ENCODE results near the gene CLIP1.

CLIP1 gene

GRCh38 chr12:122406701-122407164, 15.7 kb downstream of the CLIP1 start:
- no peaks in the 10 kb centered on the region for H4K20me1 ChIP-seq (ENCODE audit: control insufficient read depth, insufficient read depth, low read depth, low read length)
- no peak overlapping the region for H3K4me2 ChIP-seq (ENCODE audit: low read length)
- H3K9me2 ChIP-seq (replicated peaks; ENCODE audit: control insufficient read depth, low read length) = no peaks in the 10 kb centered on the region
- H3K27ac ChIP-seq (ENCODE audit: low read depth, low read length) = no peak overlapping the region
- H3K36me3 ChIP-seq (ENCODE audit: control insufficient read depth, low read length) = 0 out of 2 replicates have a peak, but pooled peaks cover 2% of the 10 kb centered on the region
- H3K9me3 ChIP-seq (ENCODE audit: control insufficient read depth, insufficient read depth, low read length) = no peaks in the 10 kb centered on the region
- H3K4me1 ChIP-seq (ENCODE audit: control insufficient read depth, low read length) = peaks cover 15% of the 10 kb centered on the region
- no peak for TF ChIP-seq CTCF (IDR thresholded peaks at IDR 0.05; ENCODE audit: low read depth, low read length, poor library complexity, severe bottlenecking)
- TF ChIP-seq EZH2phosphoT487 (IDR thresholded peaks at IDR 0.05; ENCODE audit: borderline replicate concordance, low read length) = no peak
- no peak overlapping the region for H3K4me3 ChIP-seq (ENCODE audit: low read length)
- H3K79me2 ChIP-seq (ENCODE audit: control insufficient read depth, low read length) = peaks cover 17% of the 10 kb centered on the region
- H3F3A ChIP-seq (ENCODE audit: control insufficient read depth, insufficient read depth) = peaks cover 12% of the 10 kb centered on the region; the same call in 1 of the 2 replicates
- H3K27me3 ChIP-seq (ENCODE audit: control insufficient read depth, low read length) = no peaks in the 10 kb centered on the region

GRCh38 chr12:122403831-122404230, 18.6 kb downstream of the CLIP1 start:
- no peak overlapping the region for H3K4me3 ChIP-seq (ENCODE audit: low read length)
- H3K4me2 ChIP-seq (ENCODE audit: low read length) = no peak overlapping the region
- H3K9me3 ChIP-seq (ENCODE audit: control insufficient read depth, insufficient read depth, low read length) = no peaks in the 10 kb centered on the region
- peaks cover 5% of the 10 kb centered on the region; the same call in 1 of the 2 replicates for H3K79me2 ChIP-seq (ENCODE audit: control insufficient read depth, low read length)
- H4K20me1 ChIP-seq (ENCODE audit: control insufficient read depth, insufficient read depth, low read depth, low read length) = no peaks in the 10 kb centered on the region
- peaks cover 30% of the 10 kb centered on the region for H3K4me1 ChIP-seq (ENCODE audit: control insufficient read depth, low read length)
- H3K36me3 ChIP-seq (ENCODE audit: control insufficient read depth, low read length) = no peaks in the 10 kb centered on the region
- H3F3A ChIP-seq (ENCODE audit: control insufficient read depth, insufficient read depth) = peaks cover 13% of the 10 kb centered on the region; the same call in 1 of the 2 replicates
- no peaks in the 10 kb centered on the region for H3K9me2 ChIP-seq (replicated peaks; ENCODE audit: control insufficient read depth, low read length)
- TF ChIP-seq EZH2phosphoT487 (IDR thresholded peaks at IDR 0.05; ENCODE audit: borderline replicate concordance, low read length) = no peak
- no peak for TF ChIP-seq CTCF (IDR thresholded peaks at IDR 0.05; ENCODE audit: low read depth, low read length, poor library complexity, severe bottlenecking)
- no peaks in the 10 kb centered on the region for H3K27me3 ChIP-seq (ENCODE audit: control insufficient read depth, low read length)
- no peak overlapping the region for H3K27ac ChIP-seq (ENCODE audit: low read depth, low read length)

- no peaks in the 10 kb centered on the region for H4K20me1 ChIP-seq (ENCODE audit: control insufficient read depth, insufficient read depth, low read depth, low read length)
- H3K27ac ChIP-seq (ENCODE audit: low read depth, low read length) = no peak overlapping the region
- H3F3A ChIP-seq (ENCODE audit: control insufficient read depth, insufficient read depth) = peaks cover 15% of the 10 kb centered on the region; the same call in 1 of the 2 replicates
- TF ChIP-seq EZH2phosphoT487 (IDR thresholded peaks at IDR 0.05; ENCODE audit: borderline replicate concordance, low read length) (no peak), CTCF (IDR thresholded peaks at IDR 0.05; ENCODE audit: low read depth, low read length, poor library complexity, severe bottlenecking) (no peak)
- H3K4me1 ChIP-seq (ENCODE audit: control insufficient read depth, low read length) = peaks cover 30% of the 10 kb centered on the region
- no peaks in the 10 kb centered on the region for H3K9me2 ChIP-seq (replicated peaks; ENCODE audit: control insufficient read depth, low read length)
- H3K27me3 ChIP-seq (ENCODE audit: control insufficient read depth, low read length) = no peaks in the 10 kb centered on the region
- no peaks in the 10 kb centered on the region for H3K9me3 ChIP-seq (ENCODE audit: control insufficient read depth, insufficient read depth, low read length)
- H3K4me2 ChIP-seq (ENCODE audit: low read length) = no peak overlapping the region
- H3K79me2 ChIP-seq (ENCODE audit: control insufficient read depth, low read length) = peaks cover 5% of the 10 kb centered on the region; the same call in 1 of the 2 replicates
- no peaks in the 10 kb centered on the region for H3K36me3 ChIP-seq (ENCODE audit: control insufficient read depth, low read length)
- no peak overlapping the region for H3K4me3 ChIP-seq (ENCODE audit: low read length)
Observed at GRCh38 chr12:122403115-122403770, 19.2 kb downstream of the CLIP1 start.
